ENCODE measurements around the gene F10. TPM values are rescaled to one million over a fixed set of nuclear protein-coding genes. Genes with fewer than 3 reads are reported as not detected.
"Not testable (repeated sequence)": the region's sequence is repeated elsewhere in the genome, so short reads cannot be mapped to it uniquely, and the experiment has no call there.

The F10 gene
- total and polyA plus RNA-seq, 3 donors from 2014 or later, result 19.9 to 33.7 (median 31.9) TPM

- H3K36me3 ChIP-seq (ENCODE audit: low read depth, missing control alignments), result no peaks in the 10 kb centered on the region
- no peak for DNase-seq
- H3K4me3 ChIP-seq, result peak overlapping the region; percentile 32 to 65
- no peak for TF ChIP-seq POLR2A (IDR thresholded peaks at IDR 0.05)
- no peak for TF ChIP-seq CTCF (IDR thresholded peaks at IDR 0.05)
- H3K4me1 ChIP-seq, result no peaks in the 10 kb centered on the region
- peak overlapping the region in 1 of 2 donors; percentile 24 for H3K27ac ChIP-seq
- 3% methylated on average over 48 of the region's 99 CpGs; no CpG with 5 or more reads in 1 of the 2 donors for WGBS, 2 donors
- no peaks in the 10 kb centered on the region for H3K27me3 ChIP-seq
- no peaks in the 10 kb centered on the region for H3K9me3 ChIP-seq
- intact Hi-C loops (cut with DNase I; ENCODE audit: low total_unique reads), result no loop called here
Observed at GRCh38 chr13:113110048-113110851, 12.3 kb upstream of the F10 start.

GRCh38 chr13:113110852-113111315, 11.7 kb upstream of the F10 start:
- 7 to 13% methylated on average over 29 to 49 of the region's 49 CpGs for WGBS, 2 donors
- Histone ChIP-seq H3K4me3 (peak overlapping the region; percentile 32 to 65), H3K36me3 (ENCODE audit: low read depth, missing control alignments) (no peaks in the 10 kb centered on the region), H3K4me1 (no peaks in the 10 kb centered on the region), H3K9me3 (no peaks in the 10 kb centered on the region), H3K27me3 (no peaks in the 10 kb centered on the region), H3K27ac (peak overlapping the region in 1 of 2 donors; percentile 24)
- intact Hi-C loops (cut with DNase I; ENCODE audit: low total_unique reads), result no loop called here
- DNase-seq, result no peak
- TF ChIP-seq POLR2A (IDR thresholded peaks at IDR 0.05) (no peak), CTCF (IDR thresholded peaks at IDR 0.05) (no peak)

- H3K4me3 ChIP-seq; H3K27ac ChIP-seq; H3K36me3 ChIP-seq (ENCODE audit: low read depth, missing control alignments); DNase-seq; H3K4me1 ChIP-seq; H3K9me3 ChIP-seq; H3K27me3 ChIP-seq; intact Hi-C loops (cut with DNase I; ENCODE audit: low total_unique reads): not testable (repeated sequence)
- 56 to 83% methylated on average over 5 of the region's 5 CpGs for WGBS, 2 donors
Observed at GRCh38 chr13:113111821-113112220, 10.8 kb upstream of the F10 start.

- H3K27me3 ChIP-seq; DNase-seq; H3K4me3 ChIP-seq; H3K27ac ChIP-seq; H3K4me1 ChIP-seq; intact Hi-C loops (cut with DNase I; ENCODE audit: low total_unique reads); H3K36me3 ChIP-seq (ENCODE audit: low read depth, missing control alignments); H3K9me3 ChIP-seq: not testable (repeated sequence)
- WGBS, 2 donors, result 85% methylated on average over 1 of the region's 1 CpG; no CpG with 5 or more reads in 1 of the 2 donors
Observed at GRCh38 chr13:113112475-113112874, 10.1 kb upstream of the F10 start.

- Histone ChIP-seq H3K9me3 (no peaks in the 10 kb centered on the region), H3K4me3 (no peak overlapping the region), H3K27me3 (no peaks in the 10 kb centered on the region), H3K4me1 (no peaks in the 10 kb centered on the region), H3K36me3 (ENCODE audit: low read depth, missing control alignments) (no peaks in the 10 kb centered on the region), H3K27ac (no peak overlapping the region)
- WGBS, 2 donors, result 66 to 79% methylated on average over 9 of the region's 9 CpGs
- TF ChIP-seq CTCF (IDR thresholded peaks at IDR 0.05) (no peak), POLR2A (IDR thresholded peaks at IDR 0.05) (no peak)
- DNase-seq, result no peak
- intact Hi-C loops (cut with DNase I; ENCODE audit: low total_unique reads), result no loop called here
Observed at GRCh38 chr13:113112893-113113845, 9.4 kb upstream of the F10 start.
